HG03469 (cell line): Measurements from ENCODE around the gene CAPN3.

Experiments used
- ATAC-seq: cut with Tn5 transposase; IDR thresholded peaks from one replicate; pipeline ENCODE4 v1.9.1; 2021; ENCODE audit warnings: mild to moderate bottlenecking, moderate library complexity, moderate number of reproducible peaks; ENCODE audit not compliant: unreplicated experiment

CAPN3 gene

DNA sequence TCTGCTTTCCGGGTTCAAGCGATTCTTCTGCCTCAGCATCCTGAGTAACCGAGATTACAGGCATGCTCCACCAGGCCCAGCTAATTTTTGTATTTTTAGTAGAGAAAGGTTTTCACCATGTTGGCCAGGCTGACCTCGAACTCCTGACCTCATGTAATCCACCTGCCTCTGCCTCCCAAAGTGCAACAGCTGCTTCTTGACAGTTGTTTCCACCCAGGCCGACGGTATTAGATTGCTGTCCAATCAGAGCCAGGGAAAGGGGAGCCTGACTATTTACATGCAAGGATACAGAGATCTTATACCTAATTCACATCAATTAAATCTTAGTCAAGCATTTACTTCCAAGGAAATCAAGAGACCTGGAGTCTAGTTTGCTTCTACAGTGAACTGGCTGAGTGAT, 4.0 kb upstream of the CAPN3 start:
- ATAC-seq, result no peak

- ATAC-seq, result no peak
These were observed 2.5 kb upstream of the CAPN3 start for GRCh38 chr15:42356851-42357250.

- ATAC-seq, result no peak
These were observed 1.2 kb upstream of the CAPN3 start for GRCh38 chr15:42358141-42358540.

DNA sequence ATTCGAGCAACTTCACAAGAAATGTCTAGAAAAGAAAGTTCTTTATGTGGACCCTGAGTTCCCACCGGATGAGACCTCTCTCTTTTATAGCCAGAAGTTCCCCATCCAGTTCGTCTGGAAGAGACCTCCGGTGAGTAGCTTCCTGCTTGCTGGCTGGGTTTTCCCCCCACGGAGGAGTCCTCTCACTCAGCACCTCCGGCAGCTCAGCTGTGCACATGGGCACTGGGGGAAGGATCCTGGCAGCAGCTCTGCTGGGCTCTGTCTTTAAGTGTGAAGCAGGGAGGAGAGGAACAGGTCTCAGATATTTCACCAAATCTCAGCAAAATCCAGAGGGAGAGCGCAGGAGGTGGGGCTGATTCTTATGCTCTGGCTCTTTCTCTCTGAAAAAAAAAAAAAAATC, 684 bp downstream of the CAPN3 start:
- no peak for ATAC-seq

- ATAC-seq, result no peak
These were observed 1.3 kb downstream of the CAPN3 start for GRCh38 chr15:42360535-42361112.

- no peak for ATAC-seq
These were observed 4.2 kb downstream of the CAPN3 start for GRCh38 chr15:42363487-42363886.

- ATAC-seq, result no peak
These were observed 4.6 kb downstream of the CAPN3 start for GRCh38 chr15:42363942-42364341.

DNA sequence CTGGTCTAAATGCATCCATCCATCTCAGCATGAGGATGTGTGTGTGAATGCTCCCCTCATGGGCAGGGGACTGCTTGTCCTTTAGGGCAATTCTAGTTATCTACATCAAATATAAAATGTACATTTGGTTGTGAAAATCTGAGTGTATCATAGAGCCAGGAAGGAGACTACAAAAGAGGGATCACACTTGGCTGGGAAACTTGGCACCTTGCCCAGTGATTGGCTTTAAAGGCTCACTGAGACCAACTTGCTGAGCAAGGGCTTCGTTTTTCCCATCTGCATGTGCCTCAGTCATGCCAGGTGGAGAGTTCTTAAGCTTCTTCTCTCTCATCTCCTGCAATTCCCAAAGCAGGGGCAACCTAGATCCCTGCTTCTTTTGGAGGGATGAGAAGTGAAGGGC, 5.2 kb downstream of the CAPN3 start:
- no peak for ATAC-seq

GRCh38 chr15:42365921-42366550, 6.7 kb downstream of the CAPN3 start:
- ATAC-seq, result no peak

DNA sequence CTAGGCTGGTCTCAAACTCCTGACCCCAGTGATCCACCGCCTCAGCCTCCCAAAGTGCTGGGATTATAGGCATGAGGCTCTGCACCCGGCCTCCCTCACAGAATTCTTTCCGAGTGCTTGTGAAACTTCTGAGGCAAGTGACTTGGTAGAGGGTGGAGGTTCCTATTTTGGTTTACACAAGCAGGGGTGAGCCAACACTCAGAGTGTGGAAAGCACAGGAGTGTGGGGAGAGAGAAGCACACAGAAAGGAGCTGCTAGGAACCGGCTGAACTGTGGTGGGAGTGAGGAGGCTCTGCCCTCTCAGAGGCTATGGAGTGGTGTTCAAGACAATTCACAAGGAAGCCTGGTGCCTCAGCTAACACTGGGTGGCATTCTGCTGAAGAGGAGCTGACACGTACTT, 7.7 kb downstream of the CAPN3 start:
- no peak for ATAC-seq

DNA sequence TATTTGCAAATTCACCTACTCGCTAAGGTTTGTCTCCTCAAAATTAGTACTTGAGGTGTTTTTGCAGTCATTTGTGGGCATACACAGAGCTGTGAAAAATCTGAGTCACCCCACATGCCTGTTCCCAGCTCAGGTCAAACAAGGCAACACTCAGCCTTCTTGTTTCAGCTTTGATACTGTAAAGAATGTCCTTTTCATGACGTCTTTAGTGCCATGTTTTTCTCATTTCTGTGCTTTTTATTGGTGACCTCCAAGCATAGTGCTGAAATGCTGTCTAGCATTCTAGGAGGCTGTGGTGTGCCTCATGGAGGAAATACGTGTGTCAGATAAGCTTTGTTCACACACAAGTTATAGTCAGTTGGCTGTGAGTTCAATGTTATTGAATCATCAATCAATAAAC, 8.8 kb downstream of the CAPN3 start:
- no peak for ATAC-seq

GRCh38 chr15:42371096-42371495, 11.8 kb downstream of the CAPN3 start:
- no peak for ATAC-seq

DNA sequence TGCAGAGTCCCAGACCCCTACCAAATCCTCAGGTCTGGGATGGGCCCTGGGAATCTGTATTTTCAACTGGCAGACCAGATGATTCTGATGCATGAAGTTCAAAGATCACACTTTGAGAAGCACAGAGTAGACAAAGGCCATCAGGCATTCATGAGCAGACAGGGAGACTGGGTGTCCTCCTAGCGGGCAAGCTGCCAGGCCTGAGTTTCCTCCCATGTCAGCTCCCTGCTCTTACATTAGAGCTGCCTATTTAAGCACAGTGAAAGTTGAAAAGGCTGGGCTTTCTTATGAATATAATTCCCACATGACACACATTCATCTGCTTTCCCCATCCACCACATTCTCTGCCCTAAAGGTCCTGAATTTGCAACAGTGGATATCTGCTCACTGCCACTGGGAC, 14.0 kb downstream of the CAPN3 start:
- ATAC-seq, result no peak

DNA sequence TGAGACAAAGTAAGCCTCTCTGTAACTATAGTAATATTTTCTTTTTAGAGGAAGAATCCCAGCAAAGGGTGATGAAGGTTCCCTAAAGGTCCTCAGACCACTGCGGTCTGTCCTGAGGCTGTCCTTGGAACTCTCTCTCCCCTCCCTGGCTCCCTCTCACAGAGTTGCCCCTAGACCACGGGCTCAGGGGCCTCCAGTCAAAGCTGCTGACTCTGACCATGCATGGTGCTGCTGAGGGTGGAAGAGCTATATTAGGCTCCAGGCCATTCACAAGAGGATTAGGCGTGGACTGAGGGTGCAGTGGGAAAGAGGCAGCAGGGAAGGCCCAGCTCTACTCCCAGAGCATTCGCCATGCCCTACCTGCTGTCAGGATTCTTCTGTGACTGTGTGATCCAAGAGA, 14.6 kb downstream of the CAPN3 start:
- no peak for ATAC-seq

DNA sequence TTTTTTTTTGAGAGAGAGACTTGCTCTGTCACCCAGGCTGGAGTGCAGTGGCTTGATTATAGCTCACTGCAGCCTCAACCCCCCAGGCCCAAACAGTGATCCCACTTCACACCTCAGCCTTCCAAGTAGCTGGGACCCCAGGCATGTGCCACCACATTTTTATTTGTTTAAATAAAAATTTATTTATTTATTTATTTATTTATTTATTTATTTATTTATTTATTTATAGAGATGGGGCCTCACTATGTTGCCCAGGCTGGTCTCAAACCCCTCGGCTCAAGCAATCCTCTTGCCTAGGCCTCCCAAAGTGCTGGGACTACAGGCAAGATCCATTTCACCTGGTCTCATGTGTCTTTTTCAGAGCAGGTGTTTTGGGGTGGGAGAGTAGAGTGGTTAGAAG, 15.5 kb downstream of the CAPN3 start:
- no peak for ATAC-seq

- no peak for ATAC-seq
These were observed 16.0 kb downstream of the CAPN3 start for GRCh38 chr15:42375252-42375651.

- ATAC-seq, result no peak
These were observed 16.6 kb downstream of the CAPN3 start for GRCh38 chr15:42375941-42376340.

DNA sequence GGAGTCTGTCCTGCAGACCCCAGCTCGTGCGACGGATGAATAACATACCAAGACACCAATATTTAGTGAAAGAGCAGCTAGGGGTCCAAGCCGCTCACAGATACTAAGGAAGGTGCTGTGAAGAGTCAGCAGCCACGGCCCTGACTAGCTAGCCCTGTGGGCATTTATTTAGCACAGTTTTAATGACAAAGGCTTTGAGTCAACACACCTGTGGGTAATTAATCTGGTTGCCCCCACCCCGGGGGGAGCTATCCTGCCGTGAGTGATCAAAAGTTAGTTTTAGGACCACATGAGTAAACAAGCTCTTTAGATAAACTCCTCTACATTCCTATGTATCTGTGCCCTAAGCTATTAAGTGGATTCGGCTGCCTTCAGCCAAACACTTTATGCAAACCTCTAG, 18.7 kb downstream of the CAPN3 start:
- no peak for ATAC-seq

GRCh38 chr15:42384597-42384996, 25.3 kb downstream of the CAPN3 start:
- ATAC-seq, result no peak

DNA sequence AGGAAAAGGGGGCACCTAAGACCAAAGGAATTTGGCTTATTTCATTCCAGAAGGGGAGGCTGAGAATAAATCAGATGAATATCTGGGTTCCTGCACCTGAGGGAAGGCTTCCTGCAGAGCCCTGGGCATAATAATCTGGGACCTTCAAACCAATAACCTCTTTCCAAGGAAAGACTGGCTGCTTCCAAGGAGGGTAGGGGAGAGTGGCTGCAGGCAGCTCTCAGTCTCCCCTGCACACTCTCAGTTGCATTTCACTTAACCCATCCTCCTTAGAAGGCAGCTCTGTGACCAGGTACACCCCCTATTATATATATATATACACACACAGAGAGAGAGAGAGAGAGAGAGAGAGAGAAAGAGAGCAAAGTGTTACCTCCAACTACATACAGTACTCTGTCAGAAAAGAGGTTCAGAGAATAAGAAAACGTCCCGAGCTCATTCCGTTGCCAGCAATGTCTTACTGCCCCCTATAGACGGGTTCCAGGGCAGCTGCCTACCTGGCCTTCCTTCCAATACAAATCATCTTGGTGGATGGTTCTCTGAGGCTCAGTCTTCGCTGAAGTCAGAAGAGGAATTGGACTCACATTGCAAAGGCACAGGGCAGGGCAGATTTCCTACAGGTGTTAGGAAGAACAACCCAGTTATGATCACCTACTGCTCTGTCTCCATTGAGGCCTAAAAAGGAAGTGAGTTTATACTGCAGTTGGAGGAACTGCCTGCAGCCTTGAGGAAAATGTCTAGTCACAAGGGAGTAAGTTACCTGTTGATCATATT, 26.1 kb downstream of the CAPN3 start:
- ATAC-seq, result no peak

DNA sequence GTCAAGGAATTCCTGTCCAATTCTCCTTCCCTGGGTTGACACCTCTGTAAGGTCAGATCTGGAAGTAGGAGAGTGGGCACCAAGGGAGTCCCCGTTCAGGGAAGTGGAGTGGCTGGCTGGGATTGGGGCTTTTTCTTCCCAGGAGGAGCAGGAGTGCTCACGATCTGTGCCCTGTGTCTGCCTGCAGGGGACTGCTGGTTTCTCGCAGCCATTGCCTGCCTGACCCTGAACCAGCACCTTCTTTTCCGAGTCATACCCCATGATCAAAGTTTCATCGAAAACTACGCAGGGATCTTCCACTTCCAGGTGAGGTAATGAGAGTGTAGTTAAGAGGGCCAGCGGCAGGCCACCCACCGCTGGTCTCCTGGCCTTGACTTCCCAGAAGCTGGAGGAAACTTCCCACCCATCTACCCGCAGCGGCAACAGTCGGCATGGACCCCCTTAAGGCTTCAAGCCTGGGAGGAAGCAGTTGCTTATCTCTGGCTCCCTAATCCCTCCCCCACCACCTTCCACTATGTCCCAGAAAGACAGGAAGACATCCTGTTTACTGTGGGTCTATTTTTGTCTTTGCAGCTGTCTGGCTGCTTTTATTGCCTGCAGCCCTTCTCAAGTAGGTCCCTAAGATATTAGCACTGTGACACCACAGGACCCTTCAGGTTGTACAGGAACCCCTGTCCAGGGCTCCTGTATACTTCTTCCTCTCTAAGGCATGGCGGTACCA, 26.8 kb downstream of the CAPN3 start:
- ATAC-seq, result no peak

- no peak for ATAC-seq
These were observed 28.3 kb downstream of the CAPN3 start for GRCh38 chr15:42387603-42388002.
